SW 1271 (cell line): ENCODE data around the gene B3GNT8.
"Not testable (repeated sequence)": the region's sequence is repeated elsewhere in the genome, so short reads cannot be mapped to it uniquely, and the experiment has no call there.

Source experiments
- DNase-seq, 2 experiments: peaks; one replicate each; lab custom pipeline; 2025; lab: John Stamatoyannopoulos, UW

The B3GNT8 gene

DNA sequence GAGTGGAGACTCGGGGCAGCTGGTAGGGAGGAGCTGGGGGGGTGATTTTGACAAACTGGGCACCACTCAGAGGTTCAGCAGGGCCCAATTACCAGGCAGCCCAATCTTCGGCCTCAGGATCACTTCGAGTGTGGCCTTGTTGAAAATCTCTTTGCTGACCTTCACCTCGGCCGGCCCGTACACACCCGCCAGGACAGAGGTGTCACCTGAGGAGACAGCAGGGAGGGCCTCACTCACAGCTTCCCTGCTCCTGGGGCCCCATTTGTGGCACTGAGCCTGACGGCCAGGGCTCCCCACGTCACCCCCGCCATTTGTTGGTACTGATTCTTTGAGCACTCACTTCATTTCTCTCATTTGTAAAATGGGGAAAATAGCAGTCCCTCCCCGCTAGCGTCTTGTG lies 34.4 kb downstream of the B3GNT8 start:
- no peak for DNase-seq

DNA sequence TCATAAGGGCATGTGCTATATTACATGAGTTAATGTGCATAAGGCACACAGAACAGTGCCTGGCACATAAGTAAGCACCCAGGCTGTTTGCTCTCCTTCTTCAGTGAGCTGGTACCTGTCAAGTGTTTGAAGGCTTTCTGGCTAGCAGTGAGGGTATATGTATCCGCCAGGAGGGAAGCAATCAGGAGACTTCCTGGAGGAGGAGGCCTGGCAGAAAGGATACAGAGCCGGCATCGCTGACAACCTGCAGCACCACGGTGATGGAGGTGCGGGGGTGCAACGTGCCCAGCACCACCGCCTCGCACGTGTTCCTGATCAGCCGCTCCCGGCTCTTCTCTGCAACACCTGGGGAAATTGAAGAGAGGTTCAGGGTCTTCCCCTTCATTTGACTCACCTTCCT lies 35.6 kb downstream of the B3GNT8 start:
- DNase-seq, result no peak

GRCh38 chr19:41386442-41386841 lies 40.7 kb downstream of the B3GNT8 start:
- no peak for DNase-seq

DNA sequence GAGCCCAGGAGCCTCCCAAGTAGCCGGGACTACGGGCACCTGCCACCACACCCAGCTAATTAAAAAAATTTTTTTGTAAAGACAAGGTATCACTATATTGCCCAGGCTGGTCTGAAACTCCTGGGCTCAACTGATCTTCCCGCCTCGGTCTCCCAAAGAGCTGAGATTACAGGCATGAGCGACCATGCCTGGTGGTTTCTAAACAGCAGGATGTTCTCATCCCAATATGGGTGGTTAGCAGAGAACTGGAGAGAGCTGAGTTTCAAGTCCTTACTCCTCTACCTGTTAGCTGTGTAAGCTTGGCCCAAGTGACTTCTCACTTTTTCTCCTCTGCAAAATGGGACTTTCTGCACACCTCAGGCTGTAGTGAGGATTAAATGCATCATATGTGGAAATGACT lies 42.8 kb downstream of the B3GNT8 start:
- no peak for DNase-seq

GRCh38 chr19:41381536-41381935 lies 45.6 kb downstream of the B3GNT8 start:
- DNase-seq, result not testable (repeated sequence)

DNA sequence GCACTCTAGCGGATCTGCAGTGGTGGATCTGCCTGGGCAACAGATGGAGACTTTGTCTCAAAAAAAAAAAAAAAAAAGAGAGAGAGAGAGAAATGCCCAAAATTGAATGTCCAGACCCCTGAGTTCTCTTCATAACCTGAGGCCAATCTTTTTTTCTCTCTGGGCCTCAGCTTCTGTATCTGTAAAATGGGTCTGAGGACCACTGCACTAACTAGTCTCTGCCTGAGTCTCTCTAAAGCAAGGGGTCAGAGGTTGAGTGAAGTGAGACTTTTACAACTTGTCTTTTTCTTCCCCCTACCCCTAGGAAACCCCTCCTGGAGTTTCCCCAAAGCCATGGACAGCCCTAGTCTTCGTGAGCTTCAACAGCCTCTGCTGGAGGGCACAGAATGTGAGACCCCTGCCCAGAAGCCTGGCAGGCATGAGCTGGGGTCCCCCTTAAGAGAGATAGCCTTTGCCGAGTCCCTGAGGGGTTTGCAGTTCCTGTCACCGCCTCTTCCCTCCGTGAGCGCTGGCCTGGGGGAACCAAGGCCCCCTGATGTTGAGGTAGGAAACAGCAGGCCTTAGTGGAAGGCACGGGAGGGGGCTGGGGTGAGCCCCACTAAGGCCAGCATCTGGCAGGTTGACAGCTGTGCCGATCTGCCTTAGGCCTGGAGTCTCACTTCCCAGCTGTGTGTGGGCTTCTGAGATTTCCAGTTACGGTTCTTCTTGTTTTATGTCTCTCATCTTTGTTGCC lies 49.0 kb downstream of the B3GNT8 start:
- no peak for DNase-seq

DNA sequence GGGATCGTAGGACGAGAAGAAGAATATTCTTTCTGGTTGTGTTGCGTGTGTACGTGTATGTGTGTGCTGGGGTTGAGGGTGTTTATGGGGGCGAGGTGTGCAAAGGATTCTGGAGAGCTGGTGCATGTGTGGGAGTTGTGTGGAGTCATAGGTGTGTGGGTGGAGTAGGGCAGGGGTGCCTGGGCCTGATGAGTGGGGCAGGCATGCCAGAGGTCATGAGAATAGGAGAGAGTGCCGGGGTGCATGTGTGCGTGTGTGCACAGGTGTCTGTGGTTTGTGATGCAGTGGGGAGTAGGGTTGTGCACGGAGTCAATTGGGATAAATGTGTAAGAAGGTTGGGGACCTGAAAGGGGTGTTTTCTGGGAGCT lies 50.2 kb downstream of the B3GNT8 start:
- DNase-seq, result no peak

- no peak for DNase-seq
These were observed 50.8 kb downstream of the B3GNT8 start, which contains the start of gene TMEM91 for GRCh38 chr19:41376241-41376997. TMEM91 (plus strand) TSS chr19:41376533; CDS start chr19:41378310, 1,777 bp downstream.
